DOHH2 (cell line): ENCODE data around the gene KTI12.
"Not testable (repeated sequence)": the region's sequence is repeated elsewhere in the genome, so short reads cannot be mapped to it uniquely, and the experiment has no call there.

Experiments
- CTCF ChIP-seq: fragments of 200-600 bp; sonication (generic); IDR thresholded peaks from one replicate; pipeline ENCODE4 v1.5.1; 2014; ENCODE audit warnings: antibody characterized with exemption, mild to moderate bottlenecking, low read depth, low read length; ENCODE audit not compliant: poor library complexity, severe bottlenecking
- EZH2phosphoT487 ChIP-seq: fragments of 200-600 bp; sonication (generic); IDR thresholded peaks from 2 replicates; pipeline ENCODE4 v1.6.1; 2017; ENCODE audit warnings: borderline replicate concordance, mild to moderate bottlenecking, antibody characterized with exemption, low read length, moderate library complexity, mixed read lengths

GRCh38 chr1:52045666-52046195 lies 12.1 kb upstream of the KTI12 start:
- TF ChIP-seq CTCF, EZH2phosphoT487: not testable (repeated sequence)
